Measurements from ENCODE around the gene PCOLCE2. TPM values are rescaled to one million over a fixed set of nuclear protein-coding genes. Genes with fewer than 3 reads are reported as not detected.

The PCOLCE2 gene
- total RNA-seq, 1 experiment from 2014 or later = 4.4 TPM

- no TSS peak for BruUV-seq (replicated peaks)
- CTCF ChIA-PET = no interaction called here
- no peak overlapping the region for H3K27ac ChIP-seq (ENCODE audit: low read depth, low read length)
Measured at GRCh38 chr3:142852009-142852408, 36.9 kb downstream of the PCOLCE2 start.

More at GRCh38 chr3:142852009-142852408, 36.9 kb downstream of the PCOLCE2 start:
- intact Hi-C loops (cut with micrococcal nuclease) = no loop called here
- no peak overlapping the region for H3K9ac ChIP-seq (ENCODE audit: low read length)
- RAD21 ChIA-PET (ENCODE audit: low non-redundant PET in 1 of 2, low total read pairs in 2 of 2, uncharacterized antibody in 2 of 2, unreplicated experiment in 2 of 2) = no interaction called here
- no peak for DNase-seq (ENCODE audit: low read depth, low spot score)
- peaks cover 17 to 28% of the 10 kb centered on the region in 2 experiments for H3K4me1 ChIP-seq (ENCODE audit: control insufficient read depth in 1 of 2, insufficient read depth in 2 of 2, low read length in 2 of 2)
- H3K4me2 ChIP-seq (ENCODE audit: low read length) = no peak overlapping the region
- ATAC-seq = no peak
- no peak for TF ChIP-seq CEBPB (IDR thresholded peaks at IDR 0.05; ENCODE audit: low read depth)
- TF ChIP-seq SP1 (IDR thresholded peaks at IDR 0.05; ENCODE audit: low read depth) = no peak
- TF ChIP-seq ELF1 (IDR thresholded peaks at IDR 0.05; ENCODE audit: borderline replicate concordance, low read depth) = no peak
- no peak for TF ChIP-seq FOSL1 (IDR thresholded peaks at IDR 0.05; ENCODE audit: low read depth)
- TF ChIP-seq CTCF (IDR thresholded peaks at IDR 0.05 in 2 of 3, conservative IDR thresholded peaks at IDR 0.05 in 1 of 3; ENCODE audit: borderline replicate concordance in 1 of 3, insufficient read depth in 1 of 3, low read depth in 2 of 3, low read length in 2 of 3) = no peak
- no peak for TF ChIP-seq RAD21 (IDR thresholded peaks at IDR 0.05; ENCODE audit: low read depth)
- no peak for TF ChIP-seq JUND (IDR thresholded peaks at IDR 0.05)
- no peak for TF ChIP-seq TCF7L2 (IDR thresholded peaks at IDR 0.05; ENCODE audit: borderline replicate concordance, extremely low read depth, insufficient read depth, insufficient read length)
- no peak for TF ChIP-seq ZBTB33 (IDR thresholded peaks at IDR 0.05; ENCODE audit: extremely low read depth, insufficient replicate concordance, low read length)
- TF ChIP-seq ZNF274 (IDR thresholded peaks at IDR 0.05; ENCODE audit: low read depth, low read length) = no peak
- no peak for TF ChIP-seq POLR2AphosphoS5 (IDR thresholded peaks at IDR 0.05; ENCODE audit: low read depth, low read length)
- TF ChIP-seq POLR2A (IDR thresholded peaks at IDR 0.05; ENCODE audit: borderline replicate concordance, extremely low read depth, insufficient read depth, insufficient read length) = no peak
- no peak for TF ChIP-seq ZFX (IDR thresholded peaks at IDR 0.05)
- no peak for TF ChIP-seq MAX (IDR thresholded peaks at IDR 0.05)
- no peak for TF ChIP-seq CBX3 (IDR thresholded peaks at IDR 0.05; ENCODE audit: low read depth)
- no peak for TF ChIP-seq EZH2 (IDR thresholded peaks at IDR 0.05)
- no peak for TF ChIP-seq SIN3A (IDR thresholded peaks at IDR 0.05; ENCODE audit: low read depth)
- no peak for TF ChIP-seq EZH2phosphoT487 (IDR thresholded peaks at IDR 0.05; ENCODE audit: borderline replicate concordance)
- no peak for TF ChIP-seq ATF3 (IDR thresholded peaks at IDR 0.05)
- no peak for TF ChIP-seq EGR1 (IDR thresholded peaks at IDR 0.05; ENCODE audit: low read depth)
- no peak overlapping the region for H3K4me3 ChIP-seq (replicated peaks in 1 of 2; ENCODE audit: low read depth in 1 of 2, low read length in 2 of 2)
- no peaks in the 10 kb centered on the region for H3K9me3 ChIP-seq (ENCODE audit: control insufficient read depth in 1 of 2, insufficient read depth in 1 of 2, low read depth in 1 of 2, low read length in 2 of 2)
- H3K36me3 ChIP-seq (ENCODE audit: control insufficient read depth in 1 of 2, insufficient read depth in 2 of 2, low read length in 2 of 2) = no peaks in the 10 kb centered on the region
- no peaks in the 10 kb centered on the region for H4K20me1 ChIP-seq (ENCODE audit: insufficient read depth)
- no peak overlapping the region for H2AFZ ChIP-seq (ENCODE audit: low read depth, low read length, poor library complexity, severe bottlenecking)
- H3K9me2 ChIP-seq (ENCODE audit: insufficient read depth) = no peaks in the 10 kb centered on the region
- H3K27me3 ChIP-seq (ENCODE audit: insufficient read depth, low read length) = peaks cover 25% of the 10 kb centered on the region; the same call in 1 of the 2 replicates
- POLR2A ChIA-PET = no interaction called here
- H3K79me2 ChIP-seq (ENCODE audit: insufficient read depth, low read length) = no peaks in the 10 kb centered on the region

Data from HCT116 (cell line).